HPDE6-E6E7 (cell line): ENCODE measurements around the gene SLC25A17.
"Not testable (repeated sequence)": the region's sequence is repeated elsewhere in the genome, so short reads cannot be mapped to it uniquely, and the experiment has no call there.

ENCODE experiments used
- DNase-seq: peaks from one replicate; pipeline ENCODE4 v3.0.0; 2011; ENCODE audit warnings: missing footprints; ENCODE audit errors: extremely low spot score

Gene SLC25A17

GRCh38 chr22:40818192-40818746 lies 877 bp downstream of the SLC25A17 start:
- DNase-seq: no peak

- no peak for DNase-seq
Measured at GRCh38 chr22:40817737-40818136, 1.4 kb downstream of the SLC25A17 start.

- DNase-seq: no peak
Measured at GRCh38 chr22:40813912-40814315, 5.2 kb downstream of the SLC25A17 start.

- no peak for DNase-seq
Measured at GRCh38 chr22:40808018-40808841, 10.9 kb downstream of the SLC25A17 start.

GRCh38 chr22:40806711-40807110 lies 12.4 kb downstream of the SLC25A17 start:
- DNase-seq: no peak

- no peak for DNase-seq
Measured at GRCh38 chr22:40805699-40806203, 13.4 kb downstream of the SLC25A17 start.

GRCh38 chr22:40805239-40805638 lies 13.9 kb downstream of the SLC25A17 start:
- DNase-seq: no peak

- no peak for DNase-seq
Measured at GRCh38 chr22:40803321-40803720, 15.8 kb downstream of the SLC25A17 start.

- no peak for DNase-seq
Measured at GRCh38 chr22:40799008-40799407, 20.1 kb downstream of the SLC25A17 start.

- DNase-seq: no peak
Measured at GRCh38 chr22:40797427-40797826, 21.7 kb downstream of the SLC25A17 start.

- no peak for DNase-seq
Measured at GRCh38 chr22:40792451-40792850, 26.7 kb downstream of the SLC25A17 start.

- DNase-seq: no peak
Measured at GRCh38 chr22:40791241-40791640, 27.9 kb downstream of the SLC25A17 start.

GRCh38 chr22:40789131-40789530 lies 30.0 kb downstream of the SLC25A17 start:
- no peak for DNase-seq

- DNase-seq: peak; percentile 32
Measured at GRCh38 chr22:40782521-40782920, 36.6 kb downstream of the SLC25A17 start.

GRCh38 chr22:40781749-40782148 lies 37.4 kb downstream of the SLC25A17 start:
- DNase-seq: not testable (repeated sequence)

- no peak for DNase-seq
Measured at GRCh38 chr22:40769761-40770160, 49.4 kb downstream of the SLC25A17 start.

- no peak for DNase-seq
Measured at GRCh38 chr22:40768206-40768605, 50.9 kb downstream of the SLC25A17 start.

GRCh38 chr22:40766956-40767355 lies 52.2 kb downstream of the SLC25A17 start:
- no peak for DNase-seq

- DNase-seq: no peak
Measured at GRCh38 chr22:40764763-40765441, 54.2 kb downstream of the SLC25A17 start.

- DNase-seq: no peak
Measured at GRCh38 chr22:40759294-40759840, 59.8 kb downstream of the SLC25A17 start.

GRCh38 chr22:40758851-40759250 lies 60.3 kb downstream of the SLC25A17 start:
- not testable (repeated sequence) for DNase-seq

GRCh38 chr22:40758390-40758789 lies 60.8 kb downstream of the SLC25A17 start:
- peak; percentile 26 for DNase-seq
